Astrocyte of the cerebellum (primary cell): ENCODE results near the gene MRFAP1L1.
"Not testable (repeated sequence)": the region's sequence is repeated elsewhere in the genome, so short reads cannot be mapped to it uniquely, and the experiment has no call there.

Experiments used
- DNase-seq: peaks from one replicate; pipeline ENCODE4 v3.0.0-alpha.2; 2011; ENCODE audit warnings: low read depth
- H3K4me3 ChIP-seq: 2 replicates; pipeline ENCODE4 v1.5.1; 2011; ENCODE audit warnings: mild to moderate bottlenecking, low read depth, low read length, moderate library complexity
- CTCF ChIP-seq: IDR thresholded peaks from 2 replicates; pipeline ENCODE4 v1.5.1; 2012; ENCODE audit warnings: low read length, low read depth, moderate library complexity, mild to moderate bottlenecking; ENCODE audit errors: missing control alignments
- in situ Hi-C: cut with HindIII; loops from 2 replicates; pipeline ENCODE4 v1.10.0; 2017; ENCODE audit warnings: low sequenced_read_pairs

The MRFAP1L1 gene

GRCh38 chr4:6673660-6674499 is 35.8 kb downstream of the MRFAP1L1 start:
- DNase-seq = peak; percentile 81
- peak overlapping the region; percentile 58 for H3K4me3 ChIP-seq
- in situ Hi-C loops = no loop called here
- TF ChIP-seq CTCF = no peak

GRCh38 chr4:6673191-6673659 is 36.4 kb downstream of the MRFAP1L1 start:
- in situ Hi-C loops = not testable (repeated sequence)

GRCh38 chr4:6672541-6673190 is 37.0 kb downstream of the MRFAP1L1 start:
- in situ Hi-C loops, H3K4me3 ChIP-seq, DNase-seq: not testable (repeated sequence)

More at GRCh38 chr4:6673191-6673659, 36.4 kb downstream of the MRFAP1L1 start:
- peak overlapping the region; percentile 58 for H3K4me3 ChIP-seq
- DNase-seq = not testable (repeated sequence)

- DNase-seq = no peak
- H3K4me3 ChIP-seq = no peak overlapping the region
- in situ Hi-C loops = no loop called here
- no peak for TF ChIP-seq CTCF
Observed at GRCh38 chr4:6672131-6672530, 37.5 kb downstream of the MRFAP1L1 start.

- in situ Hi-C loops = no loop called here
- no peak overlapping the region for H3K4me3 ChIP-seq
- TF ChIP-seq CTCF = no peak
- DNase-seq = no peak
Observed at GRCh38 chr4:6671648-6672047, 38.0 kb downstream of the MRFAP1L1 start.

GRCh38 chr4:6668391-6668790 is 41.3 kb downstream of the MRFAP1L1 start:
- no peak for TF ChIP-seq CTCF
- in situ Hi-C loops = loop anchor here (10.0 kb wide), 1 partner anchor 74 kb away; no protein-coding TSS in a partner anchor
- peak; percentile 69 for DNase-seq
- H3K4me3 ChIP-seq = no peak overlapping the region

- no peak for DNase-seq
- TF ChIP-seq CTCF = no peak
- no peak overlapping the region for H3K4me3 ChIP-seq
- in situ Hi-C loops = loop anchor here (10.0 kb wide), 1 partner anchor 70 kb away; no protein-coding TSS in a partner anchor
Observed at GRCh38 chr4:6665320-6665654, 44.4 kb downstream of the MRFAP1L1 start.
